GM23338 (cell line): Measurements from ENCODE around the gene OAS2. TPM values are rescaled to one million over a fixed set of nuclear protein-coding genes. Genes with fewer than 3 reads are reported as not detected.

Source experiments
- ATAC-seq: fragments of 200-7000 bp; cut with Tn5 transposase; 3 replicates; pipeline ENCODE4 v1.9.1; 2020
- DNase-seq: peaks from one replicate; pipeline ENCODE4 v3.0.0-alpha.2; 2015; ENCODE audit warnings: low spot score
- H2AFZ ChIP-seq: fragments of 200-600 bp; sonication (generic); 2 replicates; pipeline ENCODE4 v1.8.0; 2016; ENCODE audit warnings: antibody characterized with exemption, mild to moderate bottlenecking, moderate library complexity
- H3F3A ChIP-seq: fragments of 200-600 bp; sonication (generic); replicated peaks from 2 replicates; pipeline ENCODE4 v1.8.0; 2017; ENCODE audit warnings: antibody characterized with exemption, mixed run types, low read depth
- H3K27ac ChIP-seq: fragments of 200-600 bp; sonication (generic); 2 replicates; pipeline ENCODE4 v1.6.1; 2016; ENCODE audit warnings: low read depth
- H3K27me3 ChIP-seq: fragments of 200-600 bp; sonication (generic); 2 replicates; pipeline ENCODE4 v1.8.0; 2016; ENCODE audit warnings: mild to moderate bottlenecking, mixed run types, moderate library complexity; ENCODE audit not compliant: insufficient read depth
- H3K36me3 ChIP-seq: fragments of 200-600 bp; sonication (generic); 2 replicates; pipeline ENCODE4 v1.8.0; 2016; ENCODE audit warnings: mild to moderate bottlenecking; ENCODE audit not compliant: insufficient read depth
- H3K4me1 ChIP-seq: fragments of 200-600 bp; sonication (generic); 2 replicates; pipeline ENCODE4 v1.8.0; 2016; ENCODE audit warnings: mild to moderate bottlenecking, moderate library complexity; ENCODE audit not compliant: insufficient read depth
- H3K4me2 ChIP-seq: fragments of 200-600 bp; sonication (generic); 2 replicates; pipeline ENCODE4 v1.7.1; 2017; ENCODE audit warnings: mixed run types
- H3K4me3 ChIP-seq: fragments of 200-600 bp; sonication (generic); 2 replicates; pipeline ENCODE4 v1.6.1; 2016; ENCODE audit warnings: mixed run types
- H3K79me2 ChIP-seq: fragments of 200-600 bp; sonication (generic); replicated peaks from 2 replicates; pipeline ENCODE4 v1.8.0; 2017; ENCODE audit warnings: mild to moderate bottlenecking; ENCODE audit not compliant: insufficient read depth
- H3K9me2 ChIP-seq: fragments of 200-600 bp; sonication (generic); 2 replicates; pipeline ENCODE4 v1.8.0; 2017; ENCODE audit not compliant: insufficient read depth
- H4K20me1 ChIP-seq: fragments of 200-600 bp; sonication (generic); replicated peaks from 2 replicates; pipeline ENCODE4 v1.8.0; 2017; ENCODE audit warnings: mild to moderate bottlenecking; ENCODE audit not compliant: insufficient read depth
- H3K27ac Mint-ChIP-seq: 2 replicates; pipeline ENCODE4 v1.8.0; 2020; ENCODE audit warnings: inconsistent platforms, mild to moderate bottlenecking, moderate library complexity, mixed read lengths
- H3K27me3 Mint-ChIP-seq: 3 replicates; pipeline ENCODE4 v1.8.0; 2022; ENCODE audit warnings: low read depth, mild to moderate bottlenecking, moderate library complexity, mixed read lengths, inconsistent platforms; ENCODE audit not compliant: insufficient read depth, poor library complexity
- H3K36me3 Mint-ChIP-seq: 3 replicates; pipeline ENCODE4 v1.8.0; 2021; ENCODE audit warnings: low read depth, mild to moderate bottlenecking, inconsistent platforms, moderate library complexity, mixed read lengths
- H3K4me1 Mint-ChIP-seq: 3 replicates; pipeline ENCODE4 v1.8.0; 2020; ENCODE audit warnings: mild to moderate bottlenecking, inconsistent platforms, mixed read lengths
- H3K4me3 Mint-ChIP-seq: 3 replicates; pipeline ENCODE4 v1.8.0; 2021; ENCODE audit warnings: moderate library complexity, mild to moderate bottlenecking, inconsistent platforms, mixed read lengths
- H3K9me3 Mint-ChIP-seq: 3 replicates; pipeline ENCODE4 v1.8.0; 2020; ENCODE audit warnings: moderate library complexity, mild to moderate bottlenecking, inconsistent platforms, mixed read lengths
- ETS1 ChIP-seq: IDR thresholded peaks from 2 replicates; pipeline ENCODE4 v1.6.1; 2016; ENCODE audit warnings: antibody characterized with exemption
- EZH2phosphoT487 ChIP-seq: fragments of 200-600 bp; sonication (generic); IDR thresholded peaks from one replicate; pipeline ENCODE4 v1.8.1; 2018; ENCODE audit warnings: antibody characterized with exemption; ENCODE audit not compliant: unreplicated experiment
- JUNB ChIP-seq: IDR thresholded peaks from one replicate; pipeline ENCODE4 v1.6.1; 2016; ENCODE audit warnings: antibody characterized with exemption; ENCODE audit not compliant: unreplicated experiment
- NANOG ChIP-seq: IDR thresholded peaks from 2 replicates; pipeline ENCODE4 v1.6.1; 2016; ENCODE audit warnings: antibody characterized with exemption, borderline replicate concordance
- POLR2AphosphoS5 ChIP-seq: IDR thresholded peaks from 2 replicates; pipeline ENCODE4 v1.6.1; 2016; ENCODE audit warnings: antibody characterized with exemption, low read depth
- REST ChIP-seq: IDR thresholded peaks from one replicate; pipeline ENCODE4 v1.6.1; 2018; ENCODE audit warnings: antibody characterized with exemption; ENCODE audit not compliant: unreplicated experiment
- STAT1 ChIP-seq: IDR thresholded peaks from one replicate; pipeline ENCODE4 v1.6.1; 2016; ENCODE audit warnings: antibody characterized with exemption; ENCODE audit not compliant: unreplicated experiment
- ZNF114 ChIP-seq: fragments of 250-450 bp; sonication (Bioruptor Pico); IDR thresholded peaks from 2 replicates; pipeline ENCODE4 v1.5.0; 2020; ENCODE audit warnings: mild to moderate bottlenecking, moderate library complexity
- ZNF331 ChIP-seq: fragments of 250-450 bp; sonication (Bioruptor Pico); IDR thresholded peaks from 2 replicates; pipeline ENCODE4 v1.5.0; 2020; ENCODE audit warnings: low read depth, mild to moderate bottlenecking, moderate library complexity
- polyA plus RNA-seq: library from polyadenylated mRNA; unstranded; fragments of >200 nt; fragmentation: Nextera tagmentation; extraction: Ambion mirVana; gene quantifications from 2 replicates; pipeline ENCODE4 v1.2.1, GENCODE V29; 2016
- total RNA-seq: library from RNA; depleted of rRNA; stranded (reverse); fragments of >200 nt; shearing (Covaris generic); gene quantifications from 2 replicates; pipeline ENCODE4 v1.2.3, GENCODE V29; 2014
- TF ChIP-seq, protein P1 (sequence below), 2 experiments: fragments of 200-600 bp in 1 of 2; sonication (generic) in 1 of 2; conservative IDR thresholded peaks; 2 replicates each; pipeline versions ENCODE4 v1.5.1 to v1.6.1; 2016 to 2017; ENCODE audit warnings: antibody characterized with exemption in 2 of 2, low read depth in 2 of 2, mild to moderate bottlenecking in 2 of 2, moderate library complexity in 1 of 2

OAS2 gene
- total and polyA plus RNA-seq, 2 experiments from 2014 or later: 0.10 TPM; not detected in 1

DNA sequence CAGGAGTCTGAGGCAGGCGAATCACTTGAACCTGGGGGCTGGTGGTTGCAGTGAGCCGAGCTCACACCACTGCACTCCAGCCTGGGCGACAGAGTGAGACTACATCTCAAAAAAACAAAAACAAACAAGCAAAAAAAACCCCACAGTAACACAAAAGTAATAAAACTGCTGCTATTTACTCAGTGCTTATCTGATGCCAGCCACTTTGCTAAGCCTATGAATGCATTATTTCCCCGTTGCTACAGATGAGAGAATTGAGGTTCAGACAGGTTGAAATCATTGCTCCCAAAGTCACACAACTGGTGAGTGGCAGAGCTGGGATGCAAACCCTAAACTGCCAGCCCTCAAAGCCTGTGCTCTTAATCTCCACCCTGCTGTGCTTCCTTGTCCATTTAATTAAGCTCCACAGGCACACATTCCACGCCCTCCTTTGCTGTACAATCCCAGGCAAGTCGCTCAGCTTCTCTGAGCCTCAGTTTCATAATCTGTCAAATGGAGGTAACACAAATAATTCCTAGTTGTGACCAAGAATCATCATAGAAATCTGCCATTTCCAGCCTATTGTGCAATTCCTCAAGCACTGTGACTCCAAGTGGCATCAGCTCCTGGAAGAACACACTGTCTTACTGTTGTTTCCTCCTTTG, 45.7 kb upstream of the OAS2 start:
- Histone ChIP-seq H4K20me1 (no peaks in the 10 kb centered on the region), H3K36me3 (no peaks in the 10 kb centered on the region), H3K4me1 (no peaks in the 10 kb centered on the region), H3K9me2 (no peaks in the 10 kb centered on the region), H3F3A (no peaks in the 10 kb centered on the region), H3K4me3 (no peak overlapping the region), H3K27me3 (peaks cover 2% of the 10 kb centered on the region), H3K4me2 (no peak overlapping the region), H2AFZ (no peak overlapping the region), H3K79me2 (no peaks in the 10 kb centered on the region), H3K27ac (no peak overlapping the region)
- Mint-ChIP-seq H3K4me3 (no peak overlapping the region), H3K27ac (no peak overlapping the region), H3K36me3 (no peaks in the 10 kb centered on the region), H3K27me3 (peaks cover 3% of the 10 kb centered on the region), H3K9me3 (peaks cover 4% of the 10 kb centered on the region; the same call in 2 of the 3 replicates), H3K4me1 (peaks cover 7% of the 10 kb centered on the region)
- peak; percentile 44 for DNase-seq
- ATAC-seq: peak; percentile 88
- TF ChIP-seq EZH2phosphoT487 (no peak), REST (no peak), JUNB (no peak), ZNF331 (no peak), ETS1 (no peak), POLR2AphosphoS5 (no peak), ZNF114 (CRISPR knock-in tag) (no peak), NANOG (no peak), STAT1 (no peak)
- TF ChIP-seq, protein P1, sequence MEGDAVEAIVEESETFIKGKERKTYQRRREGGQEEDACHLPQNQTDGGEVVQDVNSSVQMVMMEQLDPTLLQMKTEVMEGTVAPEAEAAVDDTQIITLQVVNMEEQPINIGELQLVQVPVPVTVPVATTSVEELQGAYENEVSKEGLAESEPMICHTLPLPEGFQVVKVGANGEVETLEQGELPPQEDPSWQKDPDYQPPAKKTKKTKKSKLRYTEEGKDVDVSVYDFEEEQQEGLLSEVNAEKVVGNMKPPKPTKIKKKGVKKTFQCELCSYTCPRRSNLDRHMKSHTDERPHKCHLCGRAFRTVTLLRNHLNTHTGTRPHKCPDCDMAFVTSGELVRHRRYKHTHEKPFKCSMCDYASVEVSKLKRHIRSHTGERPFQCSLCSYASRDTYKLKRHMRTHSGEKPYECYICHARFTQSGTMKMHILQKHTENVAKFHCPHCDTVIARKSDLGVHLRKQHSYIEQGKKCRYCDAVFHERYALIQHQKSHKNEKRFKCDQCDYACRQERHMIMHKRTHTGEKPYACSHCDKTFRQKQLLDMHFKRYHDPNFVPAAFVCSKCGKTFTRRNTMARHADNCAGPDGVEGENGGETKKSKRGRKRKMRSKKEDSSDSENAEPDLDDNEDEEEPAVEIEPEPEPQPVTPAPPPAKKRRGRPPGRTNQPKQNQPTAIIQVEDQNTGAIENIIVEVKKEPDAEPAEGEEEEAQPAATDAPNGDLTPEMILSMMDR (conservative IDR thresholded peaks at IDR 0.05; ENCODE audit: low read depth in 2 of 2): no peak
